Spleen (tissue), 11 donors: ENCODE data around the gene ZNF217. TPM values are rescaled to one million over a fixed set of nuclear protein-coding genes. Genes with fewer than 3 reads are reported as not detected.
"Not testable (repeated sequence)": the region's sequence is repeated elsewhere in the genome, so short reads cannot be mapped to it uniquely, and the experiment has no call there.

ENCODE experiments used
- DNase-seq: peaks from one replicate; pipeline ENCODE4 v3.0.0-alpha.2; 2020
- H3K27ac ChIP-seq, 8 donors: fragments of 200-600 bp; sonication (generic) in 7 of 8; 1 replicate in 4 of 8; 2 replicates in 4 of 8; pipeline versions ENCODE4 v1.5.0 to v1.8.0; 2016 to 2021; ENCODE audit warnings: inconsistent platforms in 4 of 8, mild to moderate bottlenecking in 4 of 8, moderate library complexity in 1 of 8
- H3K27me3 ChIP-seq, 7 donors: fragments of 200-600 bp; sonication (generic) in 6 of 7; replicated peaks in 1 of 7; 1 replicate in 4 of 7; 2 replicates in 3 of 7; pipeline versions ENCODE4 v1.5.0 to v1.8.0; 2016 to 2021; ENCODE audit warnings: inconsistent platforms in 3 of 7, mild to moderate bottlenecking in 1 of 7
- H3K36me3 ChIP-seq, 6 donors: fragments of 200-600 bp; sonication (generic) in 5 of 6; 1 replicate in 4 of 6; 2 replicates in 2 of 6; pipeline versions ENCODE4 v1.5.0 to v1.8.0; 2016 to 2021; ENCODE audit warnings: inconsistent platforms in 2 of 6
- H3K4me1 ChIP-seq, 6 donors: fragments of 200-600 bp; sonication (generic) in 5 of 6; 1 replicate in 3 of 6; 2 replicates in 3 of 6; pipeline versions ENCODE4 v1.5.0 to v1.8.0; 2016 to 2021; ENCODE audit warnings: inconsistent platforms in 3 of 6
- H3K4me3 ChIP-seq, 8 donors: fragments of 200-600 bp; sonication (generic) in 7 of 8; 1 replicate in 4 of 8; 2 replicates in 4 of 8; pipeline versions ENCODE4 v1.5.0 to v1.8.0; 2016 to 2021; ENCODE audit warnings: inconsistent platforms in 4 of 8, mild to moderate bottlenecking in 4 of 8, moderate library complexity in 2 of 8
- H3K9me3 ChIP-seq, 8 donors: fragments of 200-600 bp; sonication (generic) in 7 of 8; 1 replicate in 4 of 8; 2 replicates in 4 of 8; pipeline versions ENCODE4 v1.5.0 to v1.8.0; 2016 to 2021; ENCODE audit warnings: inconsistent platforms in 4 of 8
- POLR2A ChIP-seq, 3 donors: fragments of 450-650 bp; IDR thresholded peaks; one replicate each; pipeline ENCODE4 v1.5.1; 2017; ENCODE audit warnings: antibody characterized with exemption in 3 of 3, mild to moderate bottlenecking in 1 of 3
- POLR2AphosphoS5 ChIP-seq, 3 donors: sonication (generic); formaldehyde crosslinking; IDR thresholded peaks; one replicate each; pipeline ENCODE4 v1.5.1; 2017; ENCODE audit warnings: antibody characterized with exemption in 3 of 3
- WGBS, 5 donors: extraction: QIAGEN DNeasy Blood & Tissue Kit in 3 of 5; methylation state at CpG; one replicate each; pipeline versions ENCODE4 v1.1.5 to v1.1.7; 2013 to 2018; 5-methylcytosine and 5-hydroxymethylcytosine counted together
- intact Hi-C: fragments of 100-400 bp; cut with DNase I; formaldehyde crosslinking; loops from one replicate; pipeline ENCODE4 v1.15.0; 2023; ENCODE audit warnings: low total_unique reads
- polyA plus RNA-seq, 3 donors: library from polyadenylated mRNA; stranded (reverse); fragments of 200-250 nt; gene quantifications; one replicate each; pipeline ENCODE4 v1.2.1, GENCODE V29; 2013
- total RNA-seq, 7 donors: library from RNA; depleted of rRNA in 3 of 7; stranded (reverse); fragments of >200 nt in 3 of 7; fragmentation: NEBNext Ultra II Directional in 4 of 7; extraction: Animal tissue kit (Norgen Biotek cat#: 25700) in 4 of 7; gene quantifications; one replicate each; pipeline versions ENCODE4 v1.1.0 to v1.2.1, GENCODE V29; 2016 to 2021
- TF ChIP-seq, protein P1 (sequence below), 11 experiments: fragments of 200-600 bp in 7 of 11; fragments of 450-650 bp in 4 of 11; sonication (generic) in 4 of 11; IDR thresholded peaks in 8 of 11; conservative IDR thresholded peaks in 3 of 11; 1 replicate in 7 of 11; 2 replicates in 4 of 11; pipeline versions ENCODE4 v1.4.0 to v1.8.0; 2016 to 2021; ENCODE audit warnings: antibody characterized with exemption in 11 of 11, inconsistent platforms in 4 of 11, mild to moderate bottlenecking in 1 of 11
- donor health status: healthy with polysubstance abuse.
- donor health status: DM: no; HTN: no; CAD: no; lungs with moderate emphysema.
- donor health status: DM: no; HTN: no; CAD: no.
- donor health status: Bipolar disorder and iron deficiency.
- donor health status: healthy.
- donor health status: DM: no; HTN: no; CAD: no.
- donor health status: DM: yes; HTN: yes; CAD: no.

The ZNF217 gene
- total and polyA plus RNA-seq, 10 donors, result 15.1 to 90.1 (median 74.1) TPM

DNA sequence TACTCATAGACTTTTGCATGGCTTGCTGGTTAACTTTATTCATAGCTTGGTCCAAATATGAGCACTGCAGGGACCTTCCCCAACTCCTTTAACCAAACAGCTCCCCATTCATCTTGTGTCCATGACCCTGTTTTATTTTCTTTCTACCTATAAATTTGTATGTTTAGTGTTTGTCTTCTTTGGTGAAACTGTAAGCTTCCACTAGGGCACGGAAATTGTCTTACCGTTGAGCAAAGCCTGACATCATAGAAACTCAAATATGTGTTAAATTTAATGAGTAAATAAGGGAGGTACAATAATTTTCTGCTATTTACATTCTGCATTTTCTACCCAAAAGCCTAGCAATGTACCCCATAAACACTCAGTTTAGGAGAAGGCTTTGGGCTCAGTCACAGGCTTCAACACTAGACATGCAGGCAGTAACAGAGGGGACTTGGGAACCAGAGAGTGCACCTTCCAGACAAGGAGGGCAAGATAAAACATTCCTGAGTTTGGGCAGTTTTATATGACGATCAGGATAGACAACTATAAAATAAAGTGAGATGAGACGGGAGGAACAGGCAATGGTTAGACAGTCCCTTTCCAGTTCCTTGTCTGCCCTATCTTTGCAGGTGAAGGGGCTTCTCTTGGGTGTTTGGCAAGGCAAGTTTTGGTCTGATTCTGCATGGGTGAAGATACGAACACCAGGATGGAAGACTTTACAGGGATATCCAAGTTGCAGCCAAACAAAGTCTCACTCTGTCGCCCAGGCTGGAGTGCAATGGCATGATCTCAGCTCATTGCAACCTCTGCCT lies 46.2 kb upstream of the ZNF217 start:
- intact Hi-C loops, result no loop called here
- Histone ChIP-seq H3K9me3 (no peaks in the 10 kb centered on the region), H3K27ac (peak overlapping the region in 1 of 8 donors; percentile 4), H3K27me3 (no peaks in the 10 kb centered on the region), H3K4me3 (no peak overlapping the region), H3K4me1 (peaks cover 15 to 63% (median 46%) of the 10 kb centered on the region in 6 donors), H3K36me3 (no peaks in the 10 kb centered on the region)
- WGBS, 5 donors, result 88 to 95% (median 92%) methylated on average over 6 of the region's 6 CpGs
- TF ChIP-seq, protein P1, sequence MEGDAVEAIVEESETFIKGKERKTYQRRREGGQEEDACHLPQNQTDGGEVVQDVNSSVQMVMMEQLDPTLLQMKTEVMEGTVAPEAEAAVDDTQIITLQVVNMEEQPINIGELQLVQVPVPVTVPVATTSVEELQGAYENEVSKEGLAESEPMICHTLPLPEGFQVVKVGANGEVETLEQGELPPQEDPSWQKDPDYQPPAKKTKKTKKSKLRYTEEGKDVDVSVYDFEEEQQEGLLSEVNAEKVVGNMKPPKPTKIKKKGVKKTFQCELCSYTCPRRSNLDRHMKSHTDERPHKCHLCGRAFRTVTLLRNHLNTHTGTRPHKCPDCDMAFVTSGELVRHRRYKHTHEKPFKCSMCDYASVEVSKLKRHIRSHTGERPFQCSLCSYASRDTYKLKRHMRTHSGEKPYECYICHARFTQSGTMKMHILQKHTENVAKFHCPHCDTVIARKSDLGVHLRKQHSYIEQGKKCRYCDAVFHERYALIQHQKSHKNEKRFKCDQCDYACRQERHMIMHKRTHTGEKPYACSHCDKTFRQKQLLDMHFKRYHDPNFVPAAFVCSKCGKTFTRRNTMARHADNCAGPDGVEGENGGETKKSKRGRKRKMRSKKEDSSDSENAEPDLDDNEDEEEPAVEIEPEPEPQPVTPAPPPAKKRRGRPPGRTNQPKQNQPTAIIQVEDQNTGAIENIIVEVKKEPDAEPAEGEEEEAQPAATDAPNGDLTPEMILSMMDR (IDR thresholded peaks at IDR 0.05 in 8 of 11, conservative IDR thresholded peaks at IDR 0.05 in 3 of 11), result no peak
- TF ChIP-seq POLR2A (IDR thresholded peaks at IDR 0.05), result no peak
- TF ChIP-seq POLR2AphosphoS5 (IDR thresholded peaks at IDR 0.05), result no peak
- no peak for DNase-seq

DNA sequence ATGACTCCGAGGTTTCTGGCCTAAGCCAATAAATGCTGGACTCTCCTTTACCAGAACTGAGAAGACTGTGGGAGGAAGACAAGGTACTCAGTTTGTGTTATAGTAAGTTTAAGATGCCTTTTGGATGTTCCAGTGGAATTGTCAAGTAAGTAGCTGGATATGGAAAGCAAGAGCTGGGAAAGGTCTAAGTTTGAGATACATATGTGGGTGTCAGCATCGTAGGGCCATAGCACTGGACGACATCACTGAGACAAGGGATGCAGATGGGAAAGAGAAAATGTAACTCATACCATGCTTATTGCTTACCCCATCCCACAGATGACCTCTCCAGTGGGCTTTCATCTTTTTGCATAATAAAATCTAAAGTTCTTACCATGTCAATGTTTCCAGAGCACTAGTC lies 45.5 kb upstream of the ZNF217 start:
- H3K36me3 ChIP-seq, result no peaks in the 10 kb centered on the region
- H3K27ac ChIP-seq, result no peak overlapping the region
- no peak overlapping the region for H3K4me3 ChIP-seq
- no peaks in the 10 kb centered on the region for H3K27me3 ChIP-seq
- WGBS, 5 donors, result 94 to 98% (median 96%) methylated on average over 3 of the region's 3 CpGs
- TF ChIP-seq POLR2AphosphoS5 (IDR thresholded peaks at IDR 0.05), result no peak
- TF ChIP-seq, protein P1 (IDR thresholded peaks at IDR 0.05 in 8 of 11, conservative IDR thresholded peaks at IDR 0.05 in 3 of 11), result no peak
- TF ChIP-seq POLR2A (IDR thresholded peaks at IDR 0.05), result no peak
- peaks cover 15 to 63% (median 52%) of the 10 kb centered on the region in 6 donors for H3K4me1 ChIP-seq
- intact Hi-C loops, result no loop called here
- H3K9me3 ChIP-seq, result no peaks in the 10 kb centered on the region
- no peak for DNase-seq

DNA sequence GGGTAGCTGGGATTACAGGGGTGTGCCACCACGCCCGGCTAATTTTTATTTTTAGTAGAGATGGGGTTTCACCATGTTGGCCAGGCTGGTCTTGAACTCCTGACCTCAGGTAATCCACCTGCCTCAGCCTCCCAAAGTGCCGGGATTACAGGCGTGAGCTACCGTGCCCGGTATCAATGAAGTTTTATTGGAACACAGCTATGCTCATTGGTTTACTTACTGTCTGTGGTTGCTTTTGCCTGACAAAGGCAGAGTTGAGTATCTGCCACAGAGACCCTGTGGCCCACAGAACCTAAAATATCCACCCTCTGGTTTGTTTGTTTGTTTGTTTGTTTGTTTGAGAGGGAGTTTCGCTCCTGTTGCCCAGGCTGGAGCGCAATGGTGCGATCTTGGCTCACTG lies 43.7 kb upstream of the ZNF217 start:
- H3K27me3 ChIP-seq, H3K9me3 ChIP-seq, DNase-seq, H3K36me3 ChIP-seq, H3K4me3 ChIP-seq, intact Hi-C loops: not testable (repeated sequence)
- 93 to 95% (median 95%) methylated on average over 9 of the region's 9 CpGs for WGBS, 5 donors
- Histone ChIP-seq H3K27ac (peak overlapping the region in 4 of 8 donors; percentile 46 to 79 (median 56)), H3K4me1 (peaks cover 7 to 53% (median 36%) of the 10 kb centered on the region in 6 donors)

DNA sequence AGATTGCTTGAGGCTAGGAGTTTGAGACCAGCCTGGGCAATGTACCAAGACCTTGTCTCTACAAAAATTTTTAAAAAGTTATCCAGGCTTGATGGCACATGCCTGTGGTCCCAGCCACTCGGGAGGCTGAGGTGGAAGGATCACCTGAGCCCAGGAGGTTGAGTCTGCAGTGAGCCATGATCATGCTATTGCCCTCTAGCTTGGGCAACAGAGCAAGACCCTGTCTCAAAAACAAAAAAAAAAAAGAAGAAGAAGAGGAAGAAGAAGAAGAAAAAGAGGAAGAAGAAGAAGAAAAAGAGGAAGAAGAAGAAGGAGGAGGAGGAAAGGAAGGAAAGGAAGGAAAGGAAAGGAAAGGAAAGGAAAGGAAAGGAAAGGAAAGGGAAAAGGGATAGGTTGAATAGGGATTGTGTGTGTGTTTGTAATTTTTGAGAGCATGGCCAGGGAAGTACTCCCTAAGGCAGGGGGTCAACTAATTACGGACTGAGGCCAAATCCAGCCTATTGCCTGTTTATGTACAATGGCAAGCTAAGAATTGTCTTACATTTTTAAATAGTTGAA lies 43.0 kb upstream of the ZNF217 start:
- Histone ChIP-seq H3K4me3 (no peak overlapping the region), H3K27ac (peak overlapping the region in 7 of 8 donors; percentile 33 to 79 (median 46)), H3K27me3 (no peaks in the 10 kb centered on the region), H3K4me1 (peaks cover 0 to 53% (median 30%) of the 10 kb centered on the region in 6 donors), H3K9me3 (no peaks in the 10 kb centered on the region), H3K36me3 (no peaks in the 10 kb centered on the region)
- DNase-seq, result no peak
- intact Hi-C loops, result no loop called here
- WGBS, 5 donors, result 55 to 68% (median 60%) methylated on average over 2 of the region's 2 CpGs
- TF ChIP-seq, protein P1 (IDR thresholded peaks at IDR 0.05 in 8 of 11, conservative IDR thresholded peaks at IDR 0.05 in 3 of 11), result no peak
